ENCODE measurements around the gene GALNT2. TPM values are rescaled to one million over a fixed set of nuclear protein-coding genes. Genes with fewer than 3 reads are reported as not detected.

GALNT2 gene
- total RNA-seq, 1 experiment from 2014 or later: 152 TPM

GRCh38 chr1:230127105-230128054 is 60.3 kb downstream of the GALNT2 start:
- in situ Hi-C loops (cut with HindIII; ENCODE audit: low pct_unique_long_range_greater_than_20kb, low sequenced_read_pairs) (no loop called here), intact Hi-C loops (cut with micrococcal nuclease; ENCODE audit: unreplicated experiment) (no loop called here)
- BruUV-seq (replicated peaks): no TSS peak
- ATAC-seq (no peak), DNase-seq (ENCODE audit: low read depth, low spot score) (no peak)
- peaks cover 17% of the 10 kb centered on the region for H3K4me1 ChIP-seq (ENCODE audit: control insufficient read depth, insufficient read depth, low read length)
- H3K4me3 ChIP-seq (ENCODE audit: low read depth in 2 of 2, low read length in 2 of 2): no peak overlapping the region
- POLR2A ChIA-PET: interaction anchor here (0.6 kb wide), 1 partner anchor 16 kb away, joined by 3 read pairs; no protein-coding TSS in a partner anchor
- H3K9me3 ChIP-seq (ENCODE audit: control insufficient read depth, insufficient read depth, low read depth, low read length): no peaks in the 10 kb centered on the region
- H3K36me3 ChIP-seq (ENCODE audit: control insufficient read depth, insufficient read depth, low read length): no peaks in the 10 kb centered on the region
- CTCF ChIA-PET: no interaction called here
- TF ChIP-seq POLR2AphosphoS5 (IDR thresholded peaks at IDR 0.05; ENCODE audit: low read depth, low read length) (no peak), CTCF (IDR thresholded peaks at IDR 0.05) (no peak), SIN3A (IDR thresholded peaks at IDR 0.05; ENCODE audit: borderline replicate concordance, insufficient read depth, low read depth, low read length) (no peak)
- TF ChIP-seq, protein P1, sequence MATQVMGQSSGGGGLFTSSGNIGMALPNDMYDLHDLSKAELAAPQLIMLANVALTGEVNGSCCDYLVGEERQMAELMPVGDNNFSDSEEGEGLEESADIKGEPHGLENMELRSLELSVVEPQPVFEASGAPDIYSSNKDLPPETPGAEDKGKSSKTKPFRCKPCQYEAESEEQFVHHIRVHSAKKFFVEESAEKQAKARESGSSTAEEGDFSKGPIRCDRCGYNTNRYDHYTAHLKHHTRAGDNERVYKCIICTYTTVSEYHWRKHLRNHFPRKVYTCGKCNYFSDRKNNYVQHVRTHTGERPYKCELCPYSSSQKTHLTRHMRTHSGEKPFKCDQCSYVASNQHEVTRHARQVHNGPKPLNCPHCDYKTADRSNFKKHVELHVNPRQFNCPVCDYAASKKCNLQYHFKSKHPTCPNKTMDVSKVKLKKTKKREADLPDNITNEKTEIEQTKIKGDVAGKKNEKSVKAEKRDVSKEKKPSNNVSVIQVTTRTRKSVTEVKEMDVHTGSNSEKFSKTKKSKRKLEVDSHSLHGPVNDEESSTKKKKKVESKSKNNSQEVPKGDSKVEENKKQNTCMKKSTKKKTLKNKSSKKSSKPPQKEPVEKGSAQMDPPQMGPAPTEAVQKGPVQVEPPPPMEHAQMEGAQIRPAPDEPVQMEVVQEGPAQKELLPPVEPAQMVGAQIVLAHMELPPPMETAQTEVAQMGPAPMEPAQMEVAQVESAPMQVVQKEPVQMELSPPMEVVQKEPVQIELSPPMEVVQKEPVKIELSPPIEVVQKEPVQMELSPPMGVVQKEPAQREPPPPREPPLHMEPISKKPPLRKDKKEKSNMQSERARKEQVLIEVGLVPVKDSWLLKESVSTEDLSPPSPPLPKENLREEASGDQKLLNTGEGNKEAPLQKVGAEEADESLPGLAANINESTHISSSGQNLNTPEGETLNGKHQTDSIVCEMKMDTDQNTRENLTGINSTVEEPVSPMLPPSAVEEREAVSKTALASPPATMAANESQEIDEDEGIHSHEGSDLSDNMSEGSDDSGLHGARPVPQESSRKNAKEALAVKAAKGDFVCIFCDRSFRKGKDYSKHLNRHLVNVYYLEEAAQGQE (IDR thresholded peaks at IDR 0.05; ENCODE audit: insufficient read depth in 1 of 2, low read depth in 2 of 2, low read length in 1 of 2): no peak
- H3K27ac ChIP-seq (ENCODE audit: low read length): no peak overlapping the region
- no peaks in the 10 kb centered on the region for H3K27me3 ChIP-seq (ENCODE audit: control insufficient read depth, insufficient read depth, low read length)

- in situ Hi-C loops (cut with HindIII; ENCODE audit: low pct_unique_long_range_greater_than_20kb, low sequenced_read_pairs): no loop called here
- no peak for DNase-seq (ENCODE audit: low read depth, low spot score)
- Histone ChIP-seq H3K27me3 (ENCODE audit: control insufficient read depth, insufficient read depth, low read length) (no peaks in the 10 kb centered on the region), H3K4me3 (ENCODE audit: low read depth in 2 of 2, low read length in 2 of 2) (no peak overlapping the region), H3K4me1 (ENCODE audit: control insufficient read depth, insufficient read depth, low read length) (peaks cover 17% of the 10 kb centered on the region), H3K27ac (ENCODE audit: low read length) (no peak overlapping the region), H3K9me3 (ENCODE audit: control insufficient read depth, insufficient read depth, low read depth, low read length) (no peaks in the 10 kb centered on the region), H3K36me3 (ENCODE audit: control insufficient read depth, insufficient read depth, low read length) (no peaks in the 10 kb centered on the region)
- ATAC-seq: no peak
- intact Hi-C loops (cut with micrococcal nuclease; ENCODE audit: unreplicated experiment): no loop called here
- POLR2A ChIA-PET: no interaction called here
- no TSS peak for BruUV-seq (replicated peaks)
- CTCF ChIA-PET: interaction anchor here (0.6 kb wide), 1 partner anchor 11 kb away, joined by 3 read pairs; no protein-coding TSS in a partner anchor
- TF ChIP-seq TCF7L2 (IDR thresholded peaks at IDR 0.05; ENCODE audit: low read depth, low read length): no peak
- TF ChIP-seq SIN3A (IDR thresholded peaks at IDR 0.05; ENCODE audit: borderline replicate concordance, insufficient read depth, low read depth, low read length): no peak
- no peak for TF ChIP-seq POLR2AphosphoS5 (IDR thresholded peaks at IDR 0.05; ENCODE audit: low read depth, low read length)
- no peak for TF ChIP-seq CTCF (IDR thresholded peaks at IDR 0.05)
- TF ChIP-seq, protein P1 (IDR thresholded peaks at IDR 0.05; ENCODE audit: insufficient read depth in 1 of 2, low read depth in 2 of 2, low read length in 1 of 2): no peak
These were observed 61.7 kb downstream of the GALNT2 start for GRCh38 chr1:230128569-230129285.
